Spinal cord (tissue), 10 donors: ENCODE data around the gene ZNF90. TPM values are rescaled to one million over a fixed set of nuclear protein-coding genes. Genes with fewer than 3 reads are reported as not detected.
"Not testable (repeated sequence)": the region's sequence is repeated elsewhere in the genome, so short reads cannot be mapped to it uniquely, and the experiment has no call there.

Source experiments
- DNase-seq, 6 donors: peaks; one replicate each; pipeline versions ENCODE4 v3.0.0 to v3.0.0-alpha.2; 2013 to 2015; ENCODE audit warnings: low spot score in 6 of 6, low read depth in 4 of 6
- H3K27ac ChIP-seq: one replicate; pipeline ENCODE4 v1.5.1; 2013; ENCODE audit warnings: low read depth, low read length, control low read depth
- H3K27me3 ChIP-seq: one replicate; pipeline ENCODE4 v1.6.1; 2013; ENCODE audit warnings: low read length; ENCODE audit not compliant: control insufficient read depth, insufficient read depth
- H3K36me3 ChIP-seq: one replicate; pipeline ENCODE4 v1.6.1; 2013; ENCODE audit warnings: low read length; ENCODE audit not compliant: control insufficient read depth, insufficient read depth
- H3K4me1 ChIP-seq: one replicate; pipeline ENCODE4 v1.6.1; 2013; ENCODE audit warnings: low read length; ENCODE audit not compliant: control insufficient read depth, insufficient read depth
- H3K4me3 ChIP-seq: one replicate; pipeline ENCODE4 v1.5.1; 2013; ENCODE audit warnings: low read depth, low read length, control low read depth
- H3K9me3 ChIP-seq: one replicate; pipeline ENCODE4 v1.6.1; 2013; ENCODE audit warnings: low read length; ENCODE audit not compliant: control insufficient read depth, insufficient read depth
- WGBS: methylation state at CpG from one replicate; pipeline ENCODE4 v1.1.5; 2013; ENCODE audit warnings: missing lambda C conversion rate; ENCODE audit not compliant: insufficient coverage; 5-methylcytosine and 5-hydroxymethylcytosine counted together
- long read RNA-seq, 4 donors: transcript quantifications; one replicate each; lab custom pipeline, GENCODE V29; 2026
- polyA plus RNA-seq, 2 donors: library from polyadenylated mRNA; unstranded; fragments of 120-200 nt; gene quantifications; one replicate each; pipeline ENCODE4 v1.2.1, GENCODE V29; 2013; ENCODE audit not compliant: insufficient read length in 2 of 2
- total RNA-seq, 2 donors: library from RNA; depleted of rRNA in 1 of 2; stranded (reverse); fragments of 120-200 nt in 1 of 2; fragments of >200 nt in 1 of 2; gene quantifications; one replicate each; pipeline versions ENCODE4 v1.2.3 to v1.2.4, GENCODE V29; 2013 to 2014
- donor health status: healthy.

The ZNF90 gene
- total RNA-seq: 1 to 10 TPM; 2.8 to 3.7 TPM
- 1 to 10 TPM; 4.2 to 8.1 TPM for polyA plus RNA-seq
- long read RNA-seq, donor 1: 0 reads
- long read RNA-seq, donor 2: 0 reads
- long read RNA-seq, donor 3: 0 reads
- long read RNA-seq, donor 4, partial matches to known transcripts: 27 of 33 reads
- long read RNA-seq, donor 4, other reads (novel, unspliced or antisense): 0 of 33 reads

DNA sequence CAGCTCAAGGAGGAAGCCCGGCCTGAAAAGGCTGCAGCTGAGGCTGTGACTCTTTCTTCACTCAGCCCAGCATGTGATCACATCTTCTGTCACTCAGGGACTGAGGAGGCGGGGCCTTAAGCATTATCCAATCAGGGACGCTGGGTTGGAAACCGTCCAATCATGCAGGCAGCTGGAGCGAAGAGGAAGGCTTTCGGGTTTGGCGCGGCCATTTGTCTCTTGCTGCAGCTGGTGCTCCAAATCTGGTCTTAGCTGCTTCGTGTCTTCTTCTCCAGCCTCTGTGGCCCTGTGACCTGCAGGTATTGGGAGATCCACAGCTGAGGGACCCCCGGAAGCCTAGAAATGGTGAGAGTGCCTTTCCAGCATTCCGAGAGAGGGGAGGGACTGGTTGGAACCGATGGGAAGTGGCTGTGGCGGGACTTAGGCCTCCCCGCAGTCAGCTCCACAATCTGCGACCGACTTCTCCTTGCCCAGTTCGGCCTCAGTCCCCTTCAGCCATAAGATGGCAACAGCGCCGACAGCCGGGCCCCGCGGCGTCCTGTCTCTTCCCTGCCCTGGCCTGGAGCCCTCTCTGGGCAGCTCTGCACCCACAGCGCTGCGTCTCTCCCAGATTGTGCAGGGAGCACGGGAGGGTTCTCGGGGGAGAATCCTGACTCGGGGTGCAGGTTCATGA lies at the start of gene ZNF90:
ZNF90 (plus strand) TSS at position 210 of the 673 bp plus-strand sequence; CDS start at position 343, 133 bp downstream.
- no peaks in the 10 kb centered on the region for H3K9me3 ChIP-seq
- peak; percentile 89 to 99 (median 96) for DNase-seq
- H3K4me3 ChIP-seq: peak within 1 kb of the TSS; percentile 54
- H3K4me1 ChIP-seq: peaks cover 14% of the 10 kb centered on the region
- H3K36me3 ChIP-seq: no peaks in the 10 kb centered on the region
- H3K27me3 ChIP-seq: no peaks in the 10 kb centered on the region
- H3K27ac ChIP-seq: peak within 1 kb of the TSS; percentile 73
- WGBS: under 1% methylated on average over 27 of the region's 28 CpGs

DNA sequence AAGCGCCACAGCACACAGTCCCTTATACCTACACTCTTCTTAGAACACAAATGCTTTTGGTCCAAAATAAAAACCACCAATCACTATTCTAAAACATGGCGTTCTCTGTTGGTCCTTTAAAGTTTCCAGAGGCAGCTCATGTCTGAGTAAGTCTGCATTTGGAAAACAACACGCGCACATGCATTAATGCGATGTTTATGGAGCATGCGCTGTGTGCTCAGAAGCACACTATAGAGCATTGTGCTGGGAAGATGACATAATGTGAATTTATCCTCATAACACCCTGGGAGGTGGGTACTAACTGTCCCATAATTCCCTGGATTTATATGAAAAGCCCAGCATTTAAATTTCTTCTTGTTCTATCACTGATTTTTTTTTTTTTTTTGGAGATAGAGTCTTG lies 49.2 kb upstream of the ZNF90 start:
- no peaks in the 10 kb centered on the region for H3K9me3 ChIP-seq
- WGBS: 92% methylated on average over 5 of the region's 6 CpGs
- H3K36me3 ChIP-seq: peaks cover 11% of the 10 kb centered on the region
- H3K27me3 ChIP-seq: no peaks in the 10 kb centered on the region
- H3K4me3 ChIP-seq: no peak overlapping the region
- no peaks in the 10 kb centered on the region for H3K4me1 ChIP-seq
- no peak for DNase-seq
- H3K27ac ChIP-seq: no peak overlapping the region

DNA sequence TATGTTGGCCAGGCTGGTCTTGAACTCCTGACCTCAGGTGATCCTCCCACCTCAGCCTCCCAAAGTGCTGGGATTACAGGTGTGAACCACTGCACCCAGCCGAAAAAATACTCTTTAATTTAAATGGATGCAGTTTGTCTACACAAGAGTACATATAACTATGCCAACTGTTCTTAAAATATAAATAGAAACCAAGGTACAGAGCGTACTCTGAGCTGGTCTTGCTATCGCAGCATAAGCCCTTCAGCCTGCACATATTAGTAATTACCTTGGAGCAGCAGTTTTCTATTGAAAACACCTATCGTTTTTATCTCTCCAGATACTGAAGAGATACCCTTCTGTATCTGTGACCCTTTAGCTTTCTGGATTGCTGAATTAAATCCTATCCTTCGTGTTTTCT lies 41.9 kb upstream of the ZNF90 start:
- H3K9me3 ChIP-seq: no peaks in the 10 kb centered on the region
- H3K27ac ChIP-seq: no peak overlapping the region
- H3K27me3 ChIP-seq: no peaks in the 10 kb centered on the region
- no peaks in the 10 kb centered on the region for H3K4me1 ChIP-seq
- no peak overlapping the region for H3K4me3 ChIP-seq
- no peak for DNase-seq
- peaks cover 6% of the 10 kb centered on the region for H3K36me3 ChIP-seq
- 97% methylated on average over 3 of the region's 5 CpGs for WGBS

DNA sequence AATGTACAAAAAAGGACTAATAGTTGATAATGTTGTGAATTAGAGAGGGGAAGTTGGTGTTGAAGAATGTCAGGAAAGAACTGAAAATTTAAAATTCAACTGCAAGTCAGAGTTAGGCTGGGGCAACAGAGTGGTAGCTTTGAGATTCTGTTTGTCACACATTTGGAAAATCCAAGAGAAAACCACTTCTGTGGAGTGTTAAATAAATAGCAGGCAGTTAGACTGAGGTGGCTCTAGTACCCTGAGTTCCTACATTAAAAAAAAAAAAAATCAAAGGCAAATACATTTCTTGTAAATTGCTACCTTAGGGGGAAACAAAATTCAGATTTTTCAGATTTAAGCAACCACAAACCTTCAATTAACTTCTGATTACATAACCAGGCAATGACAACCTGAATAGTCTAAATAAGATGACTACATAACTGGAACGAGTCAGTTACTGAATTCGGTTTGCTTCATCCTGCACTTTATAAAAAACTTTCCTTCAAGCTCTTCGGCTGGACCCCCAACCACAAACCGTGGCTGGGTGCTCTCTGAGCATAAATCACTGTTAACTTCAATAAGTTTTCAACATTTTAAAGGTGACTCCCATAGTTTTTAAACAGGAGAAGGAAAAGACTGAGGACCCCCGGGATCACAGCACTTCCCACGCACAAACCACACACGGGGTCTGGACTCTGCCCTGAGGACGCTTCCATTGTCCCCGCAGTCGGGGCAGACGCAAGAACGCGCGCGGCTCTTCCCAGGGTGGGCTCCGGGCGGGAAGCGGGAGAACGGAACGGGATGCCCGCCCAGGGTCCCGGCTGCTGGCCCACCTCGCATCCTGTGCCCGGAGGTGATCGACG lies 39.2 kb upstream of the ZNF90 start:
- Histone ChIP-seq H3K4me3 (peak overlapping the region; percentile 84), H3K9me3 (no peaks in the 10 kb centered on the region), H3K27ac (peak overlapping the region; percentile 91), H3K36me3 (peaks cover 2% of the 10 kb centered on the region), H3K27me3 (no peaks in the 10 kb centered on the region), H3K4me1 (no peaks in the 10 kb centered on the region)
- WGBS: under 1% methylated on average over 24 of the region's 26 CpGs
- DNase-seq: peak in 3 of 6 donors; percentile 0 to 2 (median 1)

DNA sequence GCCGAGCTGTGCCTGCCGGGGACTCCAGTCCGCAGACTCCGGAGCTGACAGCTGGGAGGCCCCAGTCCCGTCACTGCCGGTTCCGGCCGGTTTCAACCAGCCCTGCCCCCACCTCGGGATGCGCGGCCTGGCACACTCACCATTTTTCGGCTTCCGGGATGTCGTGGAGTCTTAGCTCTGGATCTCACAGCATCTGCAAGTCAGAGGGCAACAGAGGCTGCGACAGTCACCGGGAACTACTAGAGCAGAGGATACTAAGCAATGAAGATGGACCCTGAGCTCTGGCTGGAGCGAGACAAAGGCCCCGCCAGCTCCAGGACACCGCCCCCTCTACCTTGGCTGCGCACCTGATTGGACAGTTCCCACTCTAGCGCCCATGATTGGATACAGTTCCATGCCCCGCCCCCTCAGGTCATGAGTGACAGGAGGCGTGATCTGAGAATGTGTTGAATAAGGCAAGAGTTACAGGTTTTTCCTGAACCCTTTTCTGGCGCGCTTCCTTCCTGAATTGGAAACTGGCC lies 38.5 kb upstream of the ZNF90 start, which contains the start of gene ZNF682:
ZNF682 (minus strand) TSS at position 303 of the 521 bp plus-strand sequence; CDS start at position 143, 160 bp downstream.
- WGBS: 0% methylated on average over 19 of the region's 25 CpGs
- no peaks in the 10 kb centered on the region for H3K36me3 ChIP-seq
- DNase-seq: peak; percentile 93 to 99 (median 98)
- H3K9me3 ChIP-seq: no peaks in the 10 kb centered on the region
- H3K27me3 ChIP-seq: no peaks in the 10 kb centered on the region
- peak within 1 kb of the TSS; percentile 84 for H3K4me3 ChIP-seq
- peak within 1 kb of the TSS; percentile 91 for H3K27ac ChIP-seq
- H3K4me1 ChIP-seq: no peaks in the 10 kb centered on the region

DNA sequence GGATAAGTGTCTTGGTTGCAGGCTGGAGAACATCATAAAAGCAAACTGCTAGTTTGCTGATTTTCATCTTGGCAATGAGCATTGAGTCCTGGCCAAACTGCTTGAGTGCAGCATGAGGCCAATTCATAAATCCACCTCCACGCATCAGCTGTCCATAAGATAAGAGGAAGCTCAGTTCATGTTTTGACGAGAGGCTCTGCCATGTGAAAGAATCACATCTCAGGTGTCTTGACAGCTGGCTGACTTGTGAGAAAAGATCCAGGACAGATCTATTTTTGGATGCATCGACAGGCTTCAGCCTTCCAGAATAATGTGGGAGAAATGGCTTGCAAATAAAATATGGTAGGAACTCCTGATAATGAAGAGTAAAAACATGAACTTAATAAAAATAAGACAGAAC lies 33.1 kb upstream of the ZNF90 start:
- no peak for DNase-seq
- H3K27me3 ChIP-seq: no peaks in the 10 kb centered on the region
- H3K4me1 ChIP-seq: no peaks in the 10 kb centered on the region
- 75% methylated on average over 1 of the region's 3 CpGs for WGBS
- no peaks in the 10 kb centered on the region for H3K9me3 ChIP-seq
- H3K36me3 ChIP-seq: no peaks in the 10 kb centered on the region
- H3K4me3 ChIP-seq: no peak overlapping the region
- H3K27ac ChIP-seq: no peak overlapping the region

DNA sequence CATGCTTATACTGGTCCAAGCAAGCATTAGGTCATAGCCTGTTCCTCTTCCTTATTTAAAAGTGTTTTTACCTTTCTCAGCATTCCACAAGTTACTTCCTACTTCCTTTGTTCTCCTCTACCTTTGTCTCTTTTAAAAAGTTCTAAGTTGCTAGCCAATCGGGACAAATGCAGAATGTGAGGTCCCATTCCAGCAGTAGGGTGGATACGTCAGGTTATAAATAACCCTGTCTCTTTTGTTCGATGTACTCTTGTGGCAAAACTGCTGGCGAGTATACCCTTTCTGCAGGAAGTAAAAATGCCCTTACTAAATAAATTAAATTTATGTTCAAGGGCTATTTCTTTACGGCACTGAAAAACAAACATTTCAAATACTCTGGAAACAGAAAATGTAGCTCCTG lies 32.1 kb upstream of the ZNF90 start:
- DNase-seq, H3K4me1 ChIP-seq, H3K36me3 ChIP-seq, H3K27ac ChIP-seq, H3K4me3 ChIP-seq, H3K9me3 ChIP-seq, H3K27me3 ChIP-seq: not testable (repeated sequence)
- no CpG with 5 or more reads among the region's 5 CpGs for WGBS

DNA sequence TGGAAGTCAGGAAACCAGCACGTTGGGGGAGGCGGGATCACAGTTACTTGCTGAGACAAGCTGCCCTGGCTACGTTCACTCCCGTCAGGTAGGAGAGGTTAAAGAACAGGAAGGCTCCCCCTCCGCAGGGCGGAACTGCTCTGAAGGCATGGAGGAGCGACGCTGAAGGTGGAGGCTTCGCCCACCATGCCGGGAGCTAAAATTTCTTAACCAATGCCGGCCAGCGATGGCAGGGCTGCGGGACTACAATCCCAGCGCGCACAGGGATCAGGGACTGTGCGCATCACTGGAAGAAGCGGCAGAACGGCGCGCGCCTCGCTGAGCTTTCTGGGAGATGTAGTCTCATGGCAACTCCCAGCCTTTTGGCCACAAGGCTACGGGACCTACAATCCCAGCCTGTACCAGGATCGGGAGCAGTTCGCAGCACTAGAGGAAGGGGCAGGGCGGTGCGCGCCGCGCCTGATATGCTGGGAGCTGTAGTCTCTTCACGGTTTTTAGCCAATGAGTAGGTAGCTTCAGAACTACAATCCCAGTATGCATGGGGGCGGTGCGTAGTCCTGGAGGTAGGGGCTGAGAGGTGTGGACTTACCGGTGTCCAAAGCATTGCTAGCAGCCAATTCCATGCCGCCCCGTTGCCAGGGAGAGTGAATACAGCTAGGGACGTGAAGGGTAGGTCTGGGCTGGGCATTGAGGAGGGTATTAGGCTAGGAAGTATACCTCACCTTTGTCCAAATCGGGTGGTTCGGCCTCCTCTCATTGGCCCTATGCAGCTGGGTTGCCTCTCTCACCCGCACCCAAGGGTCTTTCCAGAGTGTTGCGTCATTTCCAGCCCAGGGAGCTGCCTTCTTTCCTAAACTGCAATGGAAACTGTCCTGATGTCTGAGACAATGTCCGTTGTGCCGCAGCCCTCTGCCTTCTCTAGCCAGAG lies 25.7 kb upstream of the ZNF90 start:
- Histone ChIP-seq H3K4me1 (no peaks in the 10 kb centered on the region), H3K36me3 (no peaks in the 10 kb centered on the region), H3K27me3 (no peaks in the 10 kb centered on the region), H3K27ac (peak overlapping the region; percentile 61), H3K4me3 (peak overlapping the region; percentile 72), H3K9me3 (no peaks in the 10 kb centered on the region)
- under 1% methylated on average over 42 of the region's 43 CpGs for WGBS
- peak; percentile 90 to 100 (median 96) for DNase-seq

DNA sequence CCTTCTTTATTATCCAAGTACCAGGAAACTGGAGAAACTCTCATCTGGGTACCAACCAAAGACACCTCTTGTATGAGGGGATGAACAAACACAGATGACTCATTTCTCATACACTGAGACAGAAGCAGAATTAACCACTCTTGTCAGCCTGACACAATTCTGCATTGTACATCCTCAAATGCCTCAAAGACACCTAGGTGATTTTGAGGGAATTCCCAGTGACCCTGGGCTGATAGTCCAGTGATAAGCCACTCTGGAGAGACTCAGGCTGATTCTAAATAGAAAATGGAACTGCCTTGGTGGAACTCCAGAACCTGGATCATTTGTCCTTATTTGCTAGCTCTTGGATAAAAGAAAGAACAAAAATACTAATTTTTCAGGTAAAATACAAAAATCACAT lies 19.1 kb upstream of the ZNF90 start:
- not testable (repeated sequence) for H3K4me1 ChIP-seq, H3K4me3 ChIP-seq, H3K27ac ChIP-seq, H3K36me3 ChIP-seq, H3K27me3 ChIP-seq, H3K9me3 ChIP-seq, DNase-seq
